ENCODE results near the gene NDUFA11. TPM values are rescaled to one million over a fixed set of nuclear protein-coding genes. Genes with fewer than 3 reads are reported as not detected.

Gene NDUFA11
- total RNA-seq, 2 experiments from 2014 or later = 224 to 226 TPM

DNA sequence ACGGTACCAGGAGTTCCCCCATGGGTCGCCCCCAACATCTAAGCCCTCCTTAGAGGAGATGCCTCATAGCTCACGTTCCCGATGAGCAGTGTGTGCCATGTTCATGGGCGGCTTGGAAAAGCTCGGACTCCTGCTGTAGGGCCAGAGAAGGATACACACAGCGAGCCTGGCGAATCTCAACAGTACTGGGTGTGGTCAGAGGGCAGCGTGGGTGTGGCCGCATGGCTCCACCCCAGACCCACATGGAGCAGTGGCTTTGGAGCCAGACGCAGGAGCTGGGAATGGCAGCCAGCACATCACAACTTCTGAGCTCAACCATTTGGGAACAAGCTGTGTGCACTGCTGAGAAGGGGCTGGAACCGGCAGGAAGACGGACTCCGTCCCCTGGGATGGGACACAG lies 26.0 kb upstream of the NDUFA11 start:
- no peak overlapping the region for H3K4me3 Mint-ChIP-seq
- no peaks in the 10 kb centered on the region for H3K9me3 Mint-ChIP-seq
- H3K27me3 Mint-ChIP-seq = no peaks in the 10 kb centered on the region
- intact Hi-C loops (cut with micrococcal nuclease) = no loop called here
- CTCF ChIA-PET = interaction anchor here (2.2 kb wide), 1 partner anchor 126 kb away, joined by 6 read pairs; no protein-coding TSS in a partner anchor
- H3K27ac Mint-ChIP-seq = no peak overlapping the region
- peaks cover 22% of the 10 kb centered on the region for H3K36me3 Mint-ChIP-seq
- POLR2A ChIA-PET = no interaction called here
- DNase-seq = no peak
- H3K4me1 Mint-ChIP-seq (ENCODE audit: low read depth) = no peaks in the 10 kb centered on the region

DNA sequence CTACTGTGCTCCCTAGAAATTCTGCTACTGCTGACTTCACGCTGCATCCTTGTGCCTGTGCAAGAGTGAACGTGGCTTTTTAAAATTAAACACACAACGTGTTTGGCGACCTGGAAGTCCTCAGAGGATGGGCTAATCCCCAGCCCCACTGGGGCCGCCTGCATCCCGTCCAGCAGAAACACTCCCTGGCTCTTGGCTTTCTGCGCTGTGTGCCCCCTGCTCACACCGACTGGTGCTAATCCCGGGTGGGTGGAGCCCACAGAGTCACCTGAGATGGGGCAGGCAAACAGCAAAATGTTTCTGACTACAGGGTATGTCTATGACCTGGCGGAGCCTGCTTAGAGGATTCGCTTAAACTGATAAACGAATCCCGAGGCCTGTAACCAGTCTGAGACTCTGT lies 25.6 kb upstream of the NDUFA11 start:
- intact Hi-C loops (cut with micrococcal nuclease) = no loop called here
- Mint-ChIP-seq H3K36me3 (peaks cover 23% of the 10 kb centered on the region), H3K4me1 (ENCODE audit: low read depth) (no peaks in the 10 kb centered on the region), H3K4me3 (no peak overlapping the region), H3K27ac (no peak overlapping the region), H3K9me3 (no peaks in the 10 kb centered on the region), H3K27me3 (no peaks in the 10 kb centered on the region)
- CTCF ChIA-PET = interaction anchor here (2.2 kb wide), 1 partner anchor 125 kb away, joined by 6 read pairs; no protein-coding TSS in a partner anchor
- DNase-seq = no peak
- POLR2A ChIA-PET = no interaction called here

DNA sequence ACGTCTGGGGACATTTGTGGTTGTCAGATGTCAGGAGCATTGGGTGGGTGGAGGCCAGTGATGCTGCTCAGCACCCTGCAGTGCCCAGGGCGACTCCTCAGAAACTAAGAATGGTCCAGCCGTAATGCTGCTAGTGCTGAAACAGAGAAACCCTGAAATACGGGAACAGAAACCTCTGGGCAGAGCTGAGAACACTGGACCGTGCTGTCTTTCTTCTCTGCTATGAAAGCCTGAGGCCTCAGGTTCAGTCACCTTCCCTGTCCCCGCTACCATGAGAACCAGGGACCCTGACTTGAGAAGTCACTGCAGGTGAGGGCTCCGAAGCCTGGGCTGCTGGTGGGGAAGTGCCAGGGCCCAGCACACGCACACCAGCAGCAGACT lies 23.8 kb upstream of the NDUFA11 start:
- Mint-ChIP-seq H3K4me3 (no peak overlapping the region), H3K27me3 (no peaks in the 10 kb centered on the region), H3K9me3 (no peaks in the 10 kb centered on the region), H3K36me3 (peaks cover 29% of the 10 kb centered on the region), H3K4me1 (ENCODE audit: low read depth) (no peaks in the 10 kb centered on the region), H3K27ac (no peak overlapping the region)
- DNase-seq = no peak
- intact Hi-C loops (cut with micrococcal nuclease) = no loop called here
- CTCF ChIA-PET = interaction anchor here (2.2 kb wide), 1 partner anchor 123 kb away, joined by 6 read pairs; no protein-coding TSS in a partner anchor
- POLR2A ChIA-PET = no interaction called here

DNA sequence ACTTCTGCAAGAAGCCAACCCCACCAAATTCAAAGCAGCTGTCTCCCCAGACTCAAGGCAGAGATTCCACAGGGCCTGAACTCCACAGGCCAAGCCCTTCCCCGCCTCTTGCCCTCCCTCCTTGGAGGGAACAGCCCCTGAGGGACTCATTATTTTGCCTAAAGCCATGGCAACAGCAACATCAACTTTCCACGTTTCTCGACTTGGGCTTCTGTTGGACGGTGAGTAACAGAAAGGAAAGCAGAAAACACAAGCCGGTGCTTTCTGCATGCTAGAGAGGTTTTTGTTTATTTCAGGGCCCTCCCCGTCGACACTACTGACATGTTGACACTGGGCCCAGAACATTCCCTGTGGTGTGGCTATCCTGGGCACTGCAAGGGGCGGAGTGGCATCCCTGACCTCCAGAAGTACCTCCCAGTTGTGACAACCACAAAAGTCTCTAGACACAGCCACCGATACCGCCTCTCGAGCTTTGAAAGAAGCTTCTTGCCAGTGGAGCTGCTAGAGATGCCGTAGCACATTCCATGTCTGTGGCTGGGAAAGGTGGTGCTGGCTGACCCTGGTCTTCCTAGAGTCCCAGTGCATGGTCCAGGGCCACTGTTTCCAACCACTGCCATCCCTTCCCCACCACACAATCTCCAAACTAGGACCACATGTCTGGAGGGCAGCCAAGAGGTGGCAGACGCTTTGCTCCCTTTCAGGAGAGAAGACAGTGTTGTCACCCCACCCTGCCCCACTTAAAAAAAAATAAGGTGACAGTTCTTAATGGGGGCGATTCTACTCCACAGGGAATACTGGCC lies 23.3 kb upstream of the NDUFA11 start:
- peaks cover 31% of the 10 kb centered on the region for H3K36me3 Mint-ChIP-seq
- no peak overlapping the region for H3K27ac Mint-ChIP-seq
- no peak for DNase-seq
- ChIA-PET CTCF (no interaction called here), POLR2A (no interaction called here)
- no peaks in the 10 kb centered on the region for H3K4me1 Mint-ChIP-seq (ENCODE audit: low read depth)
- H3K9me3 Mint-ChIP-seq = no peaks in the 10 kb centered on the region
- no peaks in the 10 kb centered on the region for H3K27me3 Mint-ChIP-seq
- no peak overlapping the region for H3K4me3 Mint-ChIP-seq
- intact Hi-C loops (cut with micrococcal nuclease) = no loop called here

DNA sequence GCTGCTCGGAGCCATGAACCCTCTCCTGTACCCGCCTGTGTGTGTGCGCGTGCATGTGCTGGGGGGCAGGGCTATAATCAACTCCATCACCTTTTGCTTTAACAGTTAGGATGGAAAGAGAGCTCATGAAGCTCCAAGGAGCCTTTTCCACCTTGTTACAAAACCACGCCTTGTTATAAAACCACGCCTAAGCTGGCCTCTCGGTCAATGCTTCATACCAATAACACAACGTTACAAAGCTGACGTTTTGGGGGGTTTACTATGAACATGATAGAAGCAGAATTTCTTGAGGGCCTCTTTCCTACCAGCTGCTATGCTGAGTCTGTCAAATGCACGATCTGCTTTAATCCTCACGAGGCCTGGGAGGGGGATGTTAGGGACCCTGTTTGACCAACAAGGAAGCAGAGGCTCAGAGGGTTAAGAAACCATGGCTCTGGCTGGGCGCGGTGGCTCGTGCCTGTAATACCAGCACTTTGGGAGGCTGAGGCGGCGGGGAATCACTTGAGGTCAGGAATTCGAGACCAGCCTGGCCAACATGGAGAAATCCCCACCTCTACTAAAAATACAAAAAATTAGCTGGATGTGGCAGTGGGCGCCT lies 22.3 kb upstream of the NDUFA11 start:
- H3K27ac Mint-ChIP-seq = no peak overlapping the region
- POLR2A ChIA-PET = no interaction called here
- no peaks in the 10 kb centered on the region for H3K4me1 Mint-ChIP-seq (ENCODE audit: low read depth)
- H3K36me3 Mint-ChIP-seq = peaks cover 34% of the 10 kb centered on the region
- no peak overlapping the region for H3K4me3 Mint-ChIP-seq
- DNase-seq = no peak
- no peaks in the 10 kb centered on the region for H3K27me3 Mint-ChIP-seq
- H3K9me3 Mint-ChIP-seq = no peaks in the 10 kb centered on the region
- intact Hi-C loops (cut with micrococcal nuclease) = no loop called here
- CTCF ChIA-PET = interaction anchor here (1.4 kb wide), 1 partner anchor 122 kb away, joined by 4 read pairs; no protein-coding TSS in a partner anchor

DNA sequence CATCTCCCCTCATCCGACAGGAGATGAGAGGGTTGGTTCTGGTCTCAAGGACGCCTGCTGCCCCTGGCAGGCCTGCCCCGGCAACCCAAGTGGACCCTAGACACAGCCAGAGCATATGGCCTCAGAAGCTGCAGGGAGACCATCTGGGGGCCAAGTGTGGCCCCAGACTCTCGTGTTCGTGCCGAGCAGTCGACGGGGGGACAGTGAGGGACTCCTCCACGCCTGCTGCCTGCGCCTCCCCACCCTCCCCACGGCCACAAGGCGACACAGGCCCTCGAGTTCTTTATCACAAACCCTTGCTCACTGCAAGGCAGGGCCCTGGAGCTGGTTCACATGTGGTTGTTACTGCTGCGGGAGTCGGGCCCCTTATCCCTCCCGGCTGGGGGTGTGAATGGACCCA lies 19.8 kb upstream of the NDUFA11 start:
- POLR2A ChIA-PET = no interaction called here
- CTCF ChIA-PET = interaction anchor here (0.7 kb wide), 1 partner anchor 45 kb away, joined by 3 read pairs; no protein-coding TSS in a partner anchor
- Mint-ChIP-seq H3K9me3 (no peaks in the 10 kb centered on the region), H3K27me3 (no peaks in the 10 kb centered on the region), H3K27ac (no peak overlapping the region), H3K36me3 (peaks cover 27% of the 10 kb centered on the region), H3K4me1 (ENCODE audit: low read depth) (no peaks in the 10 kb centered on the region), H3K4me3 (no peak overlapping the region)
- DNase-seq = no peak
- intact Hi-C loops (cut with micrococcal nuclease) = no loop called here

DNA sequence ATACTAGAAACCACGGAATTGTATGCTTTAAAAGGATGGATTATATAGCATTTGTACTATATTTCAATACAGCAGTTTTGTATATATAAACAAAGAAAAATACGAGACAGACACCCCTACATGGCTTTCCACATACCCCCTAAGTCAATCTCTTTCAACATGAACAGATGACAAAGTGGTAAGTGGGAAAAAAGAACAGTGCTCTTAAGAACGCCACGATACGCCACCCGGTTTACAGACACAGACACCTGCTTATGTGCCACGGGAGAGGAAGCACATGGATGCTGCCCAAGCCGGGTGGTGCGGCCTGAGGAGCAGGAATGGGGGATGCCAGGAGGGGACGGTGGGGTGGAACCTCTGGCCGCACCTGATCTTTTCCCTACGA lies 18.6 kb upstream of the NDUFA11 start:
- DNase-seq = no peak
- no peak overlapping the region for H3K27ac Mint-ChIP-seq
- H3K4me3 Mint-ChIP-seq = no peak overlapping the region
- H3K4me1 Mint-ChIP-seq (ENCODE audit: low read depth) = no peaks in the 10 kb centered on the region
- peaks cover 24% of the 10 kb centered on the region for H3K36me3 Mint-ChIP-seq
- ChIA-PET CTCF (no interaction called here), POLR2A (no interaction called here)
- no peaks in the 10 kb centered on the region for H3K27me3 Mint-ChIP-seq
- intact Hi-C loops (cut with micrococcal nuclease) = no loop called here
- H3K9me3 Mint-ChIP-seq = no peaks in the 10 kb centered on the region

DNA sequence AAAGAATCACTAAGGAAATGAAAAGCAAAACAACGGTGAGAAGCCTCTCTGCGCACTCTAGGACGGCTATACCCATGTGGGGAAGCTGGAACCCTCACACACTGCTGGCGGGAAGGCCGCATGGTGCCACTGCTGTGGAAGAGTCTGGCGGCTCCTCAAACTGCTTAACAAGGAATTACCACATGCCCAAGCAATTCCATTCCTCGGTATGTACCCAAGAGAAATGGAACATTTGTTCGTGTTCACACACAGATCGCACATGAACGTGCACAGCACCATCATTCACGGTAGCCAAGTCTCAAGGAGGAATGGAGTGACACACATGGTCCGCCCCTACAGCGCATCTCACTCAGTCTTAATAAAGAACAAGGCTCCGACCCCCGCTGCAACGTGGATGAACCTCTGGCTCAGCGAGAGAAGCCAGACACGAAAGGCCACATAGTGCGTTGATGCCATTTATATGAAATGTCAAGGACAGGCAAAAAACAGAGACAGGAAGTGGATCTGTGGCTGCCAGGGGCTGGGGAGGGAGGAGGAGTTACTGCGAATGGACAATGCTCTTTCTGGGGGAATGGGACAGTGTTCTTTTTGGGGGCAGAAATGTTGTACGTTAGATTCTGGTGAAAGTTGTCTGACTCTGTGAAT lies 18.0 kb upstream of the NDUFA11 start:
- CTCF ChIA-PET = no interaction called here

DNA sequence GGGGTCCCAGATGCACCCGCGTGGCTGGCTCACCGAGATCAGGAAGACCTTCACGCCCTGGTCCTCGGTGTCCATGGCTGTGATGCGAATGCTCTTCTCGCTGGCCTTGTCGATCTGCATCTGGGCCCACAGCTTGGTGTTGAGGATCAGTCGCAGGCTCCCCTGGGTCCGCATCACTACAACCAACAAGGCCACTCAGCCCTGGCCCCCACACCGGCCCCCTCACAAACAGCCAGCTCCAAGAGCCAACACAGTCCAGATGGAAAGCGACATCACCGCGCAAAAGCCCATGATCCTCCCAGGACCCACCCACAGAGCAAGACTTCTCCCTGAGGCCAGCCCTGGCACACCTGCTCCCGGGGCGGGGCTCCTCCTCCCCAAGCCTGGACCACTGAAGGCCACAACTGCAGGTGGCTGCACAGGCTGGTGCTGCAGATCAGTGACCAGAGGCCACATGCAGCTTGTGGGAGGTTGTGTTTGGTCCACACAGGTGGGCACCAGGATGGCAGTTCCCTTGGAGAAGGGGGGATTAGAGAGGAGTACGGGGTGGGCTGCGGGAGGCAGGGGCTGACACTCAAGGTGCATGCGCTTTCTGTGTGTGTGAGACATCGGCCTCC lies 15.0 kb upstream of the NDUFA11 start:
- POLR2A ChIA-PET = no interaction called here
- CTCF ChIA-PET = interaction anchor here (1.1 kb wide), 1 partner anchor 50 kb away, joined by 6 read pairs; no protein-coding TSS in a partner anchor
- Mint-ChIP-seq H3K27me3 (no peaks in the 10 kb centered on the region), H3K4me3 (no peak overlapping the region), H3K27ac (no peak overlapping the region), H3K9me3 (no peaks in the 10 kb centered on the region), H3K4me1 (ENCODE audit: low read depth) (no peaks in the 10 kb centered on the region), H3K36me3 (peaks cover 18% of the 10 kb centered on the region)
- intact Hi-C loops (cut with micrococcal nuclease) = no loop called here
- DNase-seq = no peak

More for the DNA sequence above, 18.0 kb upstream of the NDUFA11 start:
- DNase-seq = no peak
- Mint-ChIP-seq H3K9me3 (no peaks in the 10 kb centered on the region), H3K27me3 (no peaks in the 10 kb centered on the region), H3K27ac (no peak overlapping the region), H3K4me1 (ENCODE audit: low read depth) (no peaks in the 10 kb centered on the region), H3K4me3 (no peak overlapping the region), H3K36me3 (peaks cover 23% of the 10 kb centered on the region)
- intact Hi-C loops (cut with micrococcal nuclease) = no loop called here
- POLR2A ChIA-PET = no interaction called here

DNA sequence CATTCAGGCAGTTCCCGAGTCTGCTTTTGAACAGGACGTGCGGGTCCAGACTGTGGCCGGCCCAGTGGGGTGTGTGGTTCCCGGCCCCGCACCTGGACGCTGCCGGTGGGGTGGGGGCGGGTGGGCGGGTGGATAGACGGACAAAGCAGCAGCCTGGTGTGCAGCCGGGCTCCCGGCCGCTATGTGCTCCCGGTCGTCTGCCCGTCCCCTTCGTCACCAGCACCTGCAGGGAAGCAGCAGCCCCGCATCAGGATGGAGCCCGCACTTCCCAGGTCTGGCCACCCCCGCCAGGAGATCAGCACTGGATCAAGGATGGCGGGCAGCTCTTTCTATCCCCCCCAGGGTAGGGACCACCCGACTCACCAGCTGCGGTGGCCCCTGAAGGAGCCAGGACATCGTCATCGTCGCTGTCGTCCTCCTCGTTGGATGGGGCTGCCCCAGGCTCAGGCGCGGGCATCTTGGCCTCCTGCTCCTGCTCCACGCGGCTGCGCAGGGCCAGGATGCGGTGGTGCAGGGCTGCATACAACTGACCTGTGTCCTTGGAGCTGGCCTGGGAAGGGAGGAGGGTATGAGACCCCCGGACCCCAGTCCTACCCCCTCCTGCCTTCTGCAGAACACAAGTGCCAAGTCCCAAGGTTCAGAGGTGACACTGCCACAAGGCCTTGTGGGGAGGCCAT lies 14.0 kb upstream of the NDUFA11 start:
- intact Hi-C loops (cut with micrococcal nuclease) = no loop called here
- Mint-ChIP-seq H3K9me3 (no peaks in the 10 kb centered on the region), H3K27ac (no peak overlapping the region), H3K27me3 (no peaks in the 10 kb centered on the region), H3K4me1 (ENCODE audit: low read depth) (no peaks in the 10 kb centered on the region), H3K36me3 (peaks cover 10% of the 10 kb centered on the region), H3K4me3 (no peak overlapping the region)
- CTCF ChIA-PET = no interaction called here
- POLR2A ChIA-PET = no interaction called here
- DNase-seq = no peak

DNA sequence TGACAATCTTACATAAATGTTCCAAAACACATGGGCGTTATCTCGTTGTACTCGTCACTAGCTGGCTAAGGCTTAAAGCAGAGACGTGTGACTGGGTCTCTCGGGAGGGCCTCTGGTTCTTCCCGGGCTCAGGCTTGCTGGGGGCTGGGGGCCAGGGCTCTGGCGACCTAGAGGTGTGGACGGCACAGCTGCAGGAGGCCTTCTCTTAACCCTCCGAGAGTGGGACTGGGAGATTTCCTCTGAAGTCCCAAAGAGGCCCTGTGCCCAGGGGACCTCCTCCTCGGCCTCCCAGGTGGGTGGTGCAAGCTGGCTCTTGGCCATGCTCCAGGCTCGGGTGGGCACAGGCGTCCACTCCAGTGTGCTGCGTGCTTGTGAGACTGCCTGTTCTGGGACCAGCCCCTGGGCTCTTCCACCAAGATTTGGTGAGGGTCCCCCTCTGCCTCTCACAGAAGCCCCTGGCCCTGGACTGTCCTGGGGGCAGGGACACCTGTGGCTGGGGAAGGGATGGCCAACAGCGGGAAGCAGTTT lies 12.7 kb upstream of the NDUFA11 start:
- intact Hi-C loops (cut with micrococcal nuclease) = no loop called here

DNA sequence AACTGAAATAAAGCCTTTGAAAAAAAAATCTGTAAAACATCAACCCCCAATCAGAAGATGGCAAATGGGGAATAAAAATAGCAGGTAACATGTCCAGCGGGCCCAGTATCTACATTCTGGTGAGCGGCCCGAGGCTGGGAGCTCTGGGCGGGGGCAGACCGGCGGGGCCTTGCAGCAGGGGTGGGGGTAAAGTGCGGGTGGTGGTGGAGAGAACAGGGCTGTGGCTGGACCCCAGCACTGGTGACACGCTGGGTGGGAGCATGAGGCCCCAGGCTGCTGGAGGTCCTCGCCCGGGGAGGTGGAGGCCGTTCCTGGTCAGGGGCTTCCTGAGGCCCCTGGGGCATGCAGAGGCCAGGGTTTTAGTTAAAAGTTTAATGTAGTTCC lies 12.2 kb upstream of the NDUFA11 start:
- ChIA-PET CTCF (no interaction called here), POLR2A (no interaction called here)
- Mint-ChIP-seq H3K4me1 (ENCODE audit: low read depth) (no peaks in the 10 kb centered on the region), H3K4me3 (no peak overlapping the region), H3K36me3 (peaks cover 5% of the 10 kb centered on the region), H3K9me3 (no peaks in the 10 kb centered on the region), H3K27ac (no peak overlapping the region), H3K27me3 (no peaks in the 10 kb centered on the region)
- no peak for DNase-seq
- intact Hi-C loops (cut with micrococcal nuclease) = no loop called here

More for the DNA sequence above, 12.7 kb upstream of the NDUFA11 start:
- ChIA-PET CTCF (no interaction called here), POLR2A (no interaction called here)
- no peak for DNase-seq
- Mint-ChIP-seq H3K9me3 (no peaks in the 10 kb centered on the region), H3K36me3 (peaks cover 5% of the 10 kb centered on the region), H3K27ac (no peak overlapping the region), H3K4me1 (ENCODE audit: low read depth) (no peaks in the 10 kb centered on the region), H3K27me3 (no peaks in the 10 kb centered on the region), H3K4me3 (no peak overlapping the region)

Data from activated CD4-positive, alpha-beta memory T cell treated with anti-CD3 and anti-CD28 coated beads for 36 hours (primary cell).